ENCODE results near the gene ZSCAN5A. TPM values are rescaled to one million over a fixed set of nuclear protein-coding genes. Genes with fewer than 3 reads are reported as not detected.
A peak's percentile ranks its signal among the peaks of the same experiment; 100 is the strongest.

ZSCAN5A gene
- total and polyA plus RNA-seq, 2 of the 13 experiments (the other 11 are each of a cell fraction or from before 2014, with no cell fraction given): 9.5 to 17.8 TPM

- H2AFZ ChIP-seq (ENCODE audit: low read length): no peak overlapping the region
- no peaks in the 10 kb centered on the region for H3K27me3 ChIP-seq (ENCODE audit: control insufficient read depth in 1 of 2, insufficient read depth in 2 of 2, low read length in 2 of 2)
- CTCF ChIA-PET (ENCODE audit: low intra/inter-chr PET ratio, low total read pairs): no interaction called here
- no peak overlapping the region for H3K4me3 ChIP-seq (replicated peaks in 1 of 3; ENCODE audit: insufficient read depth in 1 of 3, low read depth in 2 of 3, low read length in 3 of 3)
- in situ Hi-C loops (cut with HindIII; ENCODE audit: extremely low pct_ligation_motif_present, low pct_unique_long_range_greater_than_20kb) (no loop called here), intact Hi-C loops (cut with micrococcal nuclease; ENCODE audit: unreplicated experiment) (no loop called here)
- POLR2A ChIA-PET: no interaction called here
- no peak for DNase-seq (ENCODE audit: low spot score)
- no peaks in the 10 kb centered on the region for H3K79me2 ChIP-seq (ENCODE audit: insufficient read depth, low read length)
- no peaks in the 10 kb centered on the region for H3K9me3 ChIP-seq (ENCODE audit: low read length)
- no peaks in the 10 kb centered on the region for H4K20me1 ChIP-seq (ENCODE audit: insufficient read depth, low read length)
- peaks cover 12 to 21% of the 10 kb centered on the region in 2 experiments; a peak in 3 of 5 replicates for H3K36me3 ChIP-seq (replicated peaks in 1 of 2; ENCODE audit: control insufficient read depth in 1 of 2, insufficient read depth in 2 of 2, low read length in 2 of 2)
- ATAC-seq: no peak
- BruUV-seq (replicated peaks): TSS peak; percentile 12
- H3K4me1 ChIP-seq (ENCODE audit: insufficient read depth, low read length): no peaks in the 10 kb centered on the region
- FAIRE-seq: no peak
- no peak overlapping the region for H3K9ac ChIP-seq (ENCODE audit: insufficient read depth, low read depth, low read length)
- 97% methylated on average over 6 of the region's 6 CpGs for whole genome bisulfite sequencing (ENCODE audit: low lambda C conversion rate)
- no peak overlapping the region for H3K4me2 ChIP-seq (ENCODE audit: low read depth, low read length)
- no peak overlapping the region for H3K27ac ChIP-seq (ENCODE audit: extremely low read length, insufficient read depth, low read length)
- TF ChIP-seq ZNF367 (CRISPR knock-in tag; IDR thresholded peaks at IDR 0.05; ENCODE audit: borderline replicate concordance): no peak
- TF ChIP-seq ZNF614 (CRISPR knock-in tag; IDR thresholded peaks at IDR 0.05; ENCODE audit: borderline replicate concordance): no peak
- TF ChIP-seq ATF6 (CRISPR knock-in tag; conservative IDR thresholded peaks at IDR 0.05): no peak
- TF ChIP-seq ZNF577 (CRISPR knock-in tag; IDR thresholded peaks at IDR 0.05; ENCODE audit: borderline replicate concordance, low read depth): no peak
- TF ChIP-seq ZIK1 (CRISPR knock-in tag; IDR thresholded peaks at IDR 0.05; ENCODE audit: borderline replicate concordance, low read depth): no peak
- TF ChIP-seq HOXA9 (CRISPR knock-in tag; IDR thresholded peaks at IDR 0.05; ENCODE audit: borderline replicate concordance): no peak
- no peak for TF ChIP-seq ZNF496 (CRISPR knock-in tag; IDR thresholded peaks at IDR 0.05; ENCODE audit: insufficient replicate concordance)
- TF ChIP-seq RXRA (CRISPR knock-in tag; IDR thresholded peaks at IDR 0.05): no peak
- no peak for TF ChIP-seq SKIL (CRISPR knock-in tag; IDR thresholded peaks at IDR 0.05; ENCODE audit: borderline replicate concordance)
- no peak for TF ChIP-seq ZNF431 (CRISPR knock-in tag; IDR thresholded peaks at IDR 0.05; ENCODE audit: borderline replicate concordance, low read depth)
- no peak for TF ChIP-seq ZFP91 (CRISPR knock-in tag; IDR thresholded peaks at IDR 0.05; ENCODE audit: borderline replicate concordance)
- no peak for TF ChIP-seq FUBP1 (CRISPR knock-in tag; IDR thresholded peaks at IDR 0.05; ENCODE audit: borderline replicate concordance)
- TF ChIP-seq TBL1XR1 (IDR thresholded peaks at IDR 0.05; ENCODE audit: borderline replicate concordance, low read length, partially characterized antibody): no peak
- no peak for TF ChIP-seq MAZ (IDR thresholded peaks at IDR 0.05; ENCODE audit: borderline replicate concordance, low read depth, low read length)
- no peak for TF ChIP-seq MAZ (CRISPR knock-in tag; IDR thresholded peaks at IDR 0.05; ENCODE audit: low read depth)
- no peak for TF ChIP-seq GPN1 (CRISPR knock-in tag; IDR thresholded peaks at IDR 0.05; ENCODE audit: borderline replicate concordance)
- no peak for TF ChIP-seq PAX8 (CRISPR knock-in tag; IDR thresholded peaks at IDR 0.05; ENCODE audit: borderline replicate concordance)
Observed at GRCh38 chr19:56291867-56292266, 22.8 kb downstream of the ZSCAN5A start.

Data from HepG2 (cell line).